CD14-positive monocyte (primary cell): ENCODE measurements around the gene YRDC. TPM values are rescaled to one million over a fixed set of nuclear protein-coding genes. Genes with fewer than 3 reads are reported as not detected.

Experiments used
- DNase-seq, 3 donors: peaks; one replicate each; pipeline ENCODE4 v3.0.0-alpha.2; 2011 to 2022
- H2AFZ ChIP-seq: 2 replicates; pipeline ENCODE4 v1.6.0; 2012; ENCODE audit warnings: mild to moderate bottlenecking, low read depth, low read length, inconsistent platforms; ENCODE audit not compliant: insufficient read depth, poor library complexity, severe bottlenecking
- H3K27ac ChIP-seq, 2 donors: 1 replicate in 1 of 2; 2 replicates in 1 of 2; pipeline ENCODE4 v1.5.1; 2012 to 2013; ENCODE audit warnings: low read length in 2 of 2, control low read depth in 1 of 2, inconsistent platforms in 1 of 2, low read depth in 1 of 2, mild to moderate bottlenecking in 1 of 2
- H3K27me3 ChIP-seq, 2 donors: one replicate each; pipeline versions ENCODE4 v1.6.0 to v1.6.1; 2011 to 2013; ENCODE audit warnings: low read length in 2 of 2; ENCODE audit not compliant: control insufficient read depth in 2 of 2, insufficient read depth in 2 of 2
- H3K36me3 ChIP-seq, 2 donors: replicated peaks in 1 of 2; 1 replicate in 1 of 2; 2 replicates in 1 of 2; pipeline versions ENCODE4 v1.5.1 to v1.6.1; 2012 to 2013; ENCODE audit warnings: low read length in 2 of 2, control low read depth in 1 of 2, inconsistent platforms in 1 of 2, mild to moderate bottlenecking in 1 of 2; ENCODE audit not compliant: insufficient read depth in 2 of 2, control insufficient read depth in 1 of 2
- H3K4me1 ChIP-seq, 2 donors: 1 replicate in 1 of 2; 2 replicates in 1 of 2; pipeline versions ENCODE4 v1.5.1 to v1.6.1; 2012 to 2013; ENCODE audit warnings: low read length in 2 of 2, control low read depth in 1 of 2, inconsistent platforms in 1 of 2, mild to moderate bottlenecking in 1 of 2, moderate library complexity in 1 of 2; ENCODE audit not compliant: insufficient read depth in 2 of 2, control insufficient read depth in 1 of 2
- H3K4me2 ChIP-seq: replicated peaks from 2 replicates; pipeline ENCODE3; 2012; ENCODE audit warnings: low read length, moderate library complexity, mild to moderate bottlenecking; ENCODE audit not compliant: poor library complexity, severe bottlenecking; ENCODE audit errors: extremely low read depth
- H3K4me3 ChIP-seq, 3 experiments: fragments of 200-600 bp in 1 of 3; sonication (generic) in 1 of 3; replicated peaks in 1 of 3; 1 replicate in 2 of 3; 2 replicates in 1 of 3; pipeline ENCODE4 v1.5.1; 2011 to 2013; ENCODE audit warnings: low read length in 3 of 3, mild to moderate bottlenecking in 3 of 3, control low read depth in 2 of 3, low read depth in 2 of 3, inconsistent platforms in 1 of 3, moderate library complexity in 1 of 3
- H3K79me2 ChIP-seq: 2 replicates; pipeline ENCODE4 v1.6.0; 2012; ENCODE audit warnings: mild to moderate bottlenecking, control low read depth, inconsistent platforms, low read length, moderate library complexity; ENCODE audit not compliant: insufficient read depth
- H3K9ac ChIP-seq: 2 replicates; pipeline ENCODE4 v1.6.0; 2017; ENCODE audit warnings: low read length, mild to moderate bottlenecking; ENCODE audit not compliant: insufficient read depth, poor library complexity, severe bottlenecking
- H3K9me3 ChIP-seq, 2 donors: replicated peaks in 1 of 2; 1 replicate in 1 of 2; 2 replicates in 1 of 2; pipeline versions ENCODE4 v1.5.1 to v1.6.1; 2012 to 2013; ENCODE audit warnings: low read length in 2 of 2, control low read depth in 1 of 2; ENCODE audit not compliant: control insufficient read depth in 1 of 2, insufficient read depth in 1 of 2
- H4K20me1 ChIP-seq: 2 replicates; pipeline ENCODE4 v1.6.0; 2012; ENCODE audit warnings: mild to moderate bottlenecking, low read length, control low read depth, moderate library complexity; ENCODE audit not compliant: insufficient read depth
- H3K27ac Mint-ChIP-seq, 7 donors: one replicate each; pipeline ENCODE4 v1.8.0; 2020; ENCODE audit warnings: mild to moderate bottlenecking in 7 of 7, mixed read lengths in 7 of 7, moderate library complexity in 6 of 7, inconsistent platforms in 2 of 7
- H3K27me3 Mint-ChIP-seq, 3 donors: one replicate each; pipeline ENCODE4 v1.8.0; 2021 to 2022; ENCODE audit warnings: low read depth in 3 of 3, mild to moderate bottlenecking in 3 of 3, mixed read lengths in 3 of 3, moderate library complexity in 3 of 3, inconsistent platforms in 1 of 3
- H3K36me3 Mint-ChIP-seq, 2 donors: one replicate each; pipeline ENCODE4 v1.8.0; 2020; ENCODE audit warnings: mixed read lengths in 2 of 2, inconsistent platforms in 1 of 2, mild to moderate bottlenecking in 1 of 2
- H3K4me1 Mint-ChIP-seq: one replicate; pipeline ENCODE4 v1.8.0; 2020; ENCODE audit warnings: mild to moderate bottlenecking, mixed read lengths
- H3K4me3 Mint-ChIP-seq, 2 donors: one replicate each; pipeline ENCODE4 v1.8.0; 2020; ENCODE audit warnings: mild to moderate bottlenecking in 2 of 2, mixed read lengths in 2 of 2, moderate library complexity in 1 of 2
- H3K9me3 Mint-ChIP-seq, 7 donors: one replicate each; pipeline ENCODE4 v1.8.0; 2020 to 2022; ENCODE audit warnings: mixed read lengths in 7 of 7, mild to moderate bottlenecking in 6 of 7, moderate library complexity in 6 of 7, inconsistent platforms in 2 of 7
- WGBS: methylation state at CpG from one replicate; pipeline ENCODE4 v1.1.5; 2013; ENCODE audit warnings: missing lambda C conversion rate; ENCODE audit not compliant: insufficient coverage; 5-methylcytosine and 5-hydroxymethylcytosine counted together
- intact Hi-C, 2 donors: fragments of 100-400 bp; cut with micrococcal nuclease; formaldehyde crosslinking; loops; one replicate each; pipeline versions ENCODE4 v1.15.0 to v1.15.1; 2023
- polyA plus RNA-seq, 3 donors: library from polyadenylated mRNA; depleted of rRNA in 1 of 3; unstranded in 2 of 3; stranded (reverse) in 1 of 3; fragments of 300-500 nt in 2 of 3; fragments of >200 nt in 1 of 3; fragmentation: Illumina TruSeq in 2 of 3; gene quantifications; 1 replicate in 2 of 3; 2 replicates in 1 of 3; pipeline ENCODE4 v1.2.3, GENCODE V29; 2012 to 2021
- TF ChIP-seq, protein P1 (sequence below): fragments of 200-600 bp; IDR thresholded peaks from one replicate; pipeline ENCODE4 v1.8.0; 2022; ENCODE audit warnings: antibody characterized with exemption, mild to moderate bottlenecking

The YRDC gene
- polyA plus RNA-seq, 3 donors: 10.4 to 29.6 (median 13.3) TPM

DNA sequence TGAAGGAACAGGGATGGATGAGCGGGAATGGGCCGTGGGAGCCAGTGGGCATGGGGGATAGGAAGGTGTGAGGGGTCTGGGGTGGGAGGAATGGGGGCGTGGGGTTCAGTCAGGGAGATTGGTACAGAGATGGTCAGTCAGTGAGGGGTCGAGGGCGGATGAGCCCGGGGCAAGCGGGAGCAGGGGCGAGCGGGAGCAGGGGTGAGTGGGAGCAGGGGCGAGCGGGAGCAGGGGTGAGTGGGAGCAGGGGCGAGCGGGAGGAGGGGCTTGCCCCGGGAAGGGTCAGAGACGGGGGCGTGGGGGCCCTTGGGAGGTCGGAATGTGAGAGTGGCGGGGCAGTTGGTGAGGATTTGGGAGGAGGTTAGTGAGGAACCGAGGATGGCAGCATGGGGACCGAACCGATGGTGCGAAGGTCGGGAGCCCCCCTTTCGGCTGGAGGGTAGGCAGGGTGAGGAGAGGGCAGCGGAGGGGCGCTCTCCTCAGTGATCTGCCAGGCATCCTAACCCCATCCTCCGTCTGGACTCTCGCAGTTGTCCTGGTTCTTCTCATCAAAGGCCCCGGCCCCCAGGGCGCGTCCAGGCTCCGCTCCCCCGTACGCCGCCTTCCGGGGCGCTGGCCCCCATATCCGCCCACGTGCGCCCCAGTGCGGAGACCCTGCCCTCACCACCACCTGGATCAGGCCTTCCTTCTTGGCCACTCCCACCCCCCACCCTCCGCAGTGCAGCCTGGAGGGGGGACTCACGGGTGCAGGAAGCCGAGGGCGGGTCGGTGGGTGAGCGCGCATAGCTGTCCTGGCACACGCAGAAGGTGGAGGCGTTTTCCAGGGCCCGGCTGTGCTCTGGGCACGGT, 54.3 kb downstream of the YRDC start:
- H4K20me1 ChIP-seq: no peaks in the 10 kb centered on the region
- no peak overlapping the region for H3K27ac ChIP-seq
- H3K9me3 ChIP-seq: peaks cover 0 to 9% of the 10 kb centered on the region in 2 donors
- whole genome bisulfite sequencing: 7% methylated on average over 41 of the region's 52 CpGs
- no peak overlapping the region for H3K27ac Mint-ChIP-seq
- no peak for DNase-seq
- no peak overlapping the region for H2AFZ ChIP-seq
- peaks cover 64 to 67% (median 65%) of the 10 kb centered on the region in 3 donors for H3K27me3 Mint-ChIP-seq
- no peaks in the 10 kb centered on the region for H3K4me1 ChIP-seq
- TF ChIP-seq, protein P1, sequence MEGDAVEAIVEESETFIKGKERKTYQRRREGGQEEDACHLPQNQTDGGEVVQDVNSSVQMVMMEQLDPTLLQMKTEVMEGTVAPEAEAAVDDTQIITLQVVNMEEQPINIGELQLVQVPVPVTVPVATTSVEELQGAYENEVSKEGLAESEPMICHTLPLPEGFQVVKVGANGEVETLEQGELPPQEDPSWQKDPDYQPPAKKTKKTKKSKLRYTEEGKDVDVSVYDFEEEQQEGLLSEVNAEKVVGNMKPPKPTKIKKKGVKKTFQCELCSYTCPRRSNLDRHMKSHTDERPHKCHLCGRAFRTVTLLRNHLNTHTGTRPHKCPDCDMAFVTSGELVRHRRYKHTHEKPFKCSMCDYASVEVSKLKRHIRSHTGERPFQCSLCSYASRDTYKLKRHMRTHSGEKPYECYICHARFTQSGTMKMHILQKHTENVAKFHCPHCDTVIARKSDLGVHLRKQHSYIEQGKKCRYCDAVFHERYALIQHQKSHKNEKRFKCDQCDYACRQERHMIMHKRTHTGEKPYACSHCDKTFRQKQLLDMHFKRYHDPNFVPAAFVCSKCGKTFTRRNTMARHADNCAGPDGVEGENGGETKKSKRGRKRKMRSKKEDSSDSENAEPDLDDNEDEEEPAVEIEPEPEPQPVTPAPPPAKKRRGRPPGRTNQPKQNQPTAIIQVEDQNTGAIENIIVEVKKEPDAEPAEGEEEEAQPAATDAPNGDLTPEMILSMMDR: no peak
- H3K4me1 Mint-ChIP-seq: peaks cover 10% of the 10 kb centered on the region
- no peaks in the 10 kb centered on the region for H3K36me3 Mint-ChIP-seq
- peaks cover 24 to 81% of the 10 kb centered on the region in 2 donors for H3K27me3 ChIP-seq
- H3K9me3 Mint-ChIP-seq: peaks cover 0 to 7% (median 4%) of the 10 kb centered on the region in 7 donors
- no peak overlapping the region for H3K9ac ChIP-seq
- no peak overlapping the region for H3K4me3 ChIP-seq
- no peaks in the 10 kb centered on the region for H3K36me3 ChIP-seq
- intact Hi-C loops: no loop called here
- H3K4me2 ChIP-seq: no peak overlapping the region
- H3K79me2 ChIP-seq: no peaks in the 10 kb centered on the region
- H3K4me3 Mint-ChIP-seq: peak overlapping the region in 1 of 2 donors; percentile 79

Other genes starting within 250 kb of the YRDC start
- gene GNL2, start 212.3 kb downstream of the YRDC start, polyA plus RNA-seq: 10 to 100 TPM; 22.2 to 37.2 (median 35.4) TPM
- not detected for gene RSPO1, start 173.3 kb downstream of the YRDC start, polyA plus RNA-seq
- under 1 TPM; 0.09 to 0.67 (median 0.60) TPM for gene CDCA8, start 115.7 kb downstream of the YRDC start, polyA plus RNA-seq
- gene EPHA10, start 43.1 kb downstream of the YRDC start, polyA plus RNA-seq: not detected
- under 1 TPM in 2 of 3 donors, not detected in 1; 0.24 to 0.56 TPM for gene MANEAL, start 14.4 kb downstream of the YRDC start, polyA plus RNA-seq
- 10 to 100 TPM; 15.5 to 29.5 (median 22.9) TPM for gene C1orf122, start 418 bp downstream of the YRDC start, polyA plus RNA-seq
- 10 to 100 TPM; 17.1 to 41.0 (median 29.6) TPM for gene MTF1, start 51.4 kb upstream of the YRDC start, polyA plus RNA-seq
- gene INPP5B, start 138.8 kb upstream of the YRDC start, polyA plus RNA-seq: 10 to 100 TPM in 1 of 3 donors, 1 to 10 TPM in 2; 3.0 to 13.1 (median 5.8) TPM
- gene SF3A3, start 181.8 kb upstream of the YRDC start, polyA plus RNA-seq: 10 to 100 TPM; 24.4 to 55.7 (median 53.3) TPM
- gene FHL3, start 197.3 kb upstream of the YRDC start, polyA plus RNA-seq: 10 to 100 TPM; 24.7 to 32.3 (median 26.1) TPM
- 10 to 100 TPM; 10.9 to 26.0 (median 20.5) TPM for gene UTP11, start 204.5 kb upstream of the YRDC start, polyA plus RNA-seq
- not detected for gene POU3F1, start 238.6 kb upstream of the YRDC start, polyA plus RNA-seq